HCT116 (cell line): ENCODE measurements around the gene PLCL2.

Source experiments
- CEBPB ChIP-seq: IDR thresholded peaks from 2 replicates; pipeline ENCODE4 v1.6.1; 2012; ENCODE audit warnings: low read depth
- POLR2A ChIP-seq: IDR thresholded peaks from 2 replicates; pipeline ENCODE4 v1.7.0; 2011; ENCODE audit warnings: borderline replicate concordance; ENCODE audit not compliant: insufficient read depth, insufficient read length; ENCODE audit errors: extremely low read depth
- ZFX ChIP-seq: fragments of 450-650 bp; IDR thresholded peaks from 2 replicates; pipeline ENCODE4 v1.6.1; 2017
- TF ChIP-seq, protein P1 (sequence below), 3 experiments: fragments of 200-600 bp in 1 of 3; sonication (generic) in 1 of 3; IDR thresholded peaks in 2 of 3; conservative IDR thresholded peaks in 1 of 3; 2 replicates each; pipeline ENCODE4 v1.5.1; 2012 to 2017; ENCODE audit warnings: low read depth in 2 of 3, low read length in 2 of 3, antibody characterized with exemption in 1 of 3, borderline replicate concordance in 1 of 3, control low read depth in 1 of 3, mild to moderate bottlenecking in 1 of 3, mixed read lengths in 1 of 3, mixed run types in 1 of 3, moderate library complexity in 1 of 3; ENCODE audit not compliant: insufficient read depth in 1 of 3
- TF ChIP-seq, protein P2 (sequence below): IDR thresholded peaks from 2 replicates; pipeline ENCODE4 v1.6.1; 2012; ENCODE audit warnings: low read depth

DNA sequence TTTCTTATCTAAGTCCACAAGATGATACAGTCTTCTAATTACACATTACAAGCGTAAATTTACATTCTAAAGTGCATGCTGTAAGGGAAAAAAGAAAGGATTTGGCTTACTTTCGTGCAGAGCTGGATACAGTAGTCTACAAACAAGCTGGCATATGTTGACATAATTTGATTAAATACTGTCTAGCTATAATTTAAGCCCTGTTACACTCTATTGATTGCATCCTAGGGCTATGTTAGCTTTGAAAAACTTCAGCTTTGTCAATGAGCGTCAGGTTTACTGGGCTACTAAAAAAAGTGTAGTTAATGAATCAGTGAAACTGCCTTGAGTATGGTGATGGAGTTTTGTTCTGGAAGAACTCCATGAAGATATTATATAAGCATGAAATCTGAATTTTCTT is 24.5 kb upstream of the PLCL2 start:
- TF ChIP-seq ZFX (no peak), POLR2A (no peak), CEBPB (no peak)
- TF ChIP-seq, protein P1, sequence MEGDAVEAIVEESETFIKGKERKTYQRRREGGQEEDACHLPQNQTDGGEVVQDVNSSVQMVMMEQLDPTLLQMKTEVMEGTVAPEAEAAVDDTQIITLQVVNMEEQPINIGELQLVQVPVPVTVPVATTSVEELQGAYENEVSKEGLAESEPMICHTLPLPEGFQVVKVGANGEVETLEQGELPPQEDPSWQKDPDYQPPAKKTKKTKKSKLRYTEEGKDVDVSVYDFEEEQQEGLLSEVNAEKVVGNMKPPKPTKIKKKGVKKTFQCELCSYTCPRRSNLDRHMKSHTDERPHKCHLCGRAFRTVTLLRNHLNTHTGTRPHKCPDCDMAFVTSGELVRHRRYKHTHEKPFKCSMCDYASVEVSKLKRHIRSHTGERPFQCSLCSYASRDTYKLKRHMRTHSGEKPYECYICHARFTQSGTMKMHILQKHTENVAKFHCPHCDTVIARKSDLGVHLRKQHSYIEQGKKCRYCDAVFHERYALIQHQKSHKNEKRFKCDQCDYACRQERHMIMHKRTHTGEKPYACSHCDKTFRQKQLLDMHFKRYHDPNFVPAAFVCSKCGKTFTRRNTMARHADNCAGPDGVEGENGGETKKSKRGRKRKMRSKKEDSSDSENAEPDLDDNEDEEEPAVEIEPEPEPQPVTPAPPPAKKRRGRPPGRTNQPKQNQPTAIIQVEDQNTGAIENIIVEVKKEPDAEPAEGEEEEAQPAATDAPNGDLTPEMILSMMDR (IDR thresholded peaks at IDR 0.05 in 2 of 3, conservative IDR thresholded peaks at IDR 0.05 in 1 of 3; ENCODE audit: borderline replicate concordance in 1 of 3, insufficient read depth in 1 of 3, low read depth in 2 of 3, low read length in 2 of 3) = no peak
- TF ChIP-seq, protein P2, sequence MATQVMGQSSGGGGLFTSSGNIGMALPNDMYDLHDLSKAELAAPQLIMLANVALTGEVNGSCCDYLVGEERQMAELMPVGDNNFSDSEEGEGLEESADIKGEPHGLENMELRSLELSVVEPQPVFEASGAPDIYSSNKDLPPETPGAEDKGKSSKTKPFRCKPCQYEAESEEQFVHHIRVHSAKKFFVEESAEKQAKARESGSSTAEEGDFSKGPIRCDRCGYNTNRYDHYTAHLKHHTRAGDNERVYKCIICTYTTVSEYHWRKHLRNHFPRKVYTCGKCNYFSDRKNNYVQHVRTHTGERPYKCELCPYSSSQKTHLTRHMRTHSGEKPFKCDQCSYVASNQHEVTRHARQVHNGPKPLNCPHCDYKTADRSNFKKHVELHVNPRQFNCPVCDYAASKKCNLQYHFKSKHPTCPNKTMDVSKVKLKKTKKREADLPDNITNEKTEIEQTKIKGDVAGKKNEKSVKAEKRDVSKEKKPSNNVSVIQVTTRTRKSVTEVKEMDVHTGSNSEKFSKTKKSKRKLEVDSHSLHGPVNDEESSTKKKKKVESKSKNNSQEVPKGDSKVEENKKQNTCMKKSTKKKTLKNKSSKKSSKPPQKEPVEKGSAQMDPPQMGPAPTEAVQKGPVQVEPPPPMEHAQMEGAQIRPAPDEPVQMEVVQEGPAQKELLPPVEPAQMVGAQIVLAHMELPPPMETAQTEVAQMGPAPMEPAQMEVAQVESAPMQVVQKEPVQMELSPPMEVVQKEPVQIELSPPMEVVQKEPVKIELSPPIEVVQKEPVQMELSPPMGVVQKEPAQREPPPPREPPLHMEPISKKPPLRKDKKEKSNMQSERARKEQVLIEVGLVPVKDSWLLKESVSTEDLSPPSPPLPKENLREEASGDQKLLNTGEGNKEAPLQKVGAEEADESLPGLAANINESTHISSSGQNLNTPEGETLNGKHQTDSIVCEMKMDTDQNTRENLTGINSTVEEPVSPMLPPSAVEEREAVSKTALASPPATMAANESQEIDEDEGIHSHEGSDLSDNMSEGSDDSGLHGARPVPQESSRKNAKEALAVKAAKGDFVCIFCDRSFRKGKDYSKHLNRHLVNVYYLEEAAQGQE = no peak
